Panc1 (cell line): Measurements from ENCODE around the gene RPL28. TPM values are rescaled to one million over a fixed set of nuclear protein-coding genes. Genes with fewer than 3 reads are reported as not detected.

Experiments used
- ATAC-seq: fragments of 200-7000 bp; cut with Tn5 transposase; 2 replicates; pipeline ENCODE4 v1.9.1; 2020; ENCODE audit warnings: mild to moderate bottlenecking, moderate library complexity
- BruUV-seq: library from RNA; stranded (reverse); fragments of 400-500 nt; replicated peaks from 2 replicates; lab custom pipeline; 2021; lab: Mats Ljungman, UMichigan
- CTCF ChIA-PET: fragments of 300-600 bp; sonication (Branson Sonifier 250); formaldehyde crosslinking; loops from one replicate; lab custom pipeline; 2022; ENCODE audit warnings: antibody characterized with exemption; lab: Charles Lee
- POLR2A ChIA-PET: fragments of 300-600 bp; sonication (Branson Sonifier 250); formaldehyde crosslinking; loops from one replicate; lab custom pipeline; 2022; ENCODE audit warnings: antibody characterized with exemption; lab: Charles Lee
- DNase-seq: peaks from one replicate; pipeline ENCODE4 v3.0.0-alpha.2; 2010; ENCODE audit warnings: low read depth, low spot score
- H3K27ac ChIP-seq: 2 replicates; pipeline ENCODE4 v1.5.1; 2011; ENCODE audit warnings: mild to moderate bottlenecking, low read length, inconsistent platforms
- H3K27me3 ChIP-seq: fragments of 200-500 bp; sonication (Bioruptor generic); 2 replicates; pipeline ENCODE4 v1.6.0; 2014; ENCODE audit warnings: low read length, inconsistent platforms; ENCODE audit not compliant: control insufficient read depth, insufficient read depth
- H3K36me3 ChIP-seq: fragments of 200-500 bp; sonication (Bioruptor generic); 2 replicates; pipeline ENCODE4 v1.5.1; 2014; ENCODE audit warnings: inconsistent platforms, mild to moderate bottlenecking, low read length, moderate library complexity; ENCODE audit not compliant: control insufficient read depth, insufficient read depth
- H3K4me1 ChIP-seq: 2 replicates; pipeline ENCODE4 v1.5.1; 2011; ENCODE audit warnings: inconsistent platforms, mild to moderate bottlenecking, low read length, moderate library complexity; ENCODE audit not compliant: control insufficient read depth, insufficient read depth
- H3K4me3 ChIP-seq, 2 experiments: 2 replicates each; pipeline ENCODE4 v1.5.1; 2011 to 2012; ENCODE audit warnings: low read depth in 2 of 2, low read length in 2 of 2, mild to moderate bottlenecking in 2 of 2, inconsistent platforms in 1 of 2, moderate library complexity in 1 of 2
- H3K9me3 ChIP-seq: fragments of 200-500 bp; sonication (Bioruptor generic); 2 replicates; pipeline ENCODE4 v1.5.1; 2014; ENCODE audit warnings: low read depth, mild to moderate bottlenecking, inconsistent platforms, low read length, moderate library complexity; ENCODE audit not compliant: control insufficient read depth, insufficient read depth
- POLR2AphosphoS5 ChIP-seq: IDR thresholded peaks from 2 replicates; pipeline ENCODE4 v1.6.1; 2012; ENCODE audit warnings: mild to moderate bottlenecking, low read depth, low read length, moderate library complexity
- SIN3A ChIP-seq: IDR thresholded peaks from 2 replicates; pipeline ENCODE4 v1.6.1; 2012; ENCODE audit warnings: low read depth, mild to moderate bottlenecking, low read length, moderate library complexity, borderline replicate concordance; ENCODE audit not compliant: insufficient read depth
- TCF7L2 ChIP-seq: IDR thresholded peaks from 2 replicates; pipeline ENCODE4 v1.6.1; 2011; ENCODE audit warnings: mild to moderate bottlenecking, low read depth, low read length, inconsistent platforms
- in situ Hi-C: cut with HindIII; loops from 2 replicates; pipeline ENCODE4 v1.10.0; 2016; ENCODE audit warnings: low sequenced_read_pairs, low pct_unique_long_range_greater_than_20kb
- intact Hi-C: fragments of 100-400 bp; cut with micrococcal nuclease; formaldehyde crosslinking; loops from one replicate; pipeline ENCODE4 v1.10.0; 2022; ENCODE audit not compliant: unreplicated experiment
- total RNA-seq: library from RNA; stranded (reverse); gene quantifications from one replicate; pipeline ENCODE4 v1.2.1, GENCODE V29; 2021; ENCODE audit not compliant: unreplicated experiment
- TF ChIP-seq, protein P1 (sequence below), 2 experiments: IDR thresholded peaks; 2 replicates each; pipeline ENCODE4 v1.6.1; 2011 to 2012; ENCODE audit warnings: low read depth in 2 of 2, control low read depth in 1 of 2, low read length in 1 of 2, mild to moderate bottlenecking in 1 of 2, moderate library complexity in 1 of 2; ENCODE audit not compliant: insufficient read depth in 1 of 2
- TF ChIP-seq, protein P2 (sequence below): fragments of 450-650 bp; IDR thresholded peaks from 2 replicates; pipeline ENCODE4 v1.5.1; 2017; ENCODE audit warnings: mild to moderate bottlenecking

Gene RPL28
- total RNA-seq, 1 experiment from 2014 or later, result 2,154 TPM

DNA sequence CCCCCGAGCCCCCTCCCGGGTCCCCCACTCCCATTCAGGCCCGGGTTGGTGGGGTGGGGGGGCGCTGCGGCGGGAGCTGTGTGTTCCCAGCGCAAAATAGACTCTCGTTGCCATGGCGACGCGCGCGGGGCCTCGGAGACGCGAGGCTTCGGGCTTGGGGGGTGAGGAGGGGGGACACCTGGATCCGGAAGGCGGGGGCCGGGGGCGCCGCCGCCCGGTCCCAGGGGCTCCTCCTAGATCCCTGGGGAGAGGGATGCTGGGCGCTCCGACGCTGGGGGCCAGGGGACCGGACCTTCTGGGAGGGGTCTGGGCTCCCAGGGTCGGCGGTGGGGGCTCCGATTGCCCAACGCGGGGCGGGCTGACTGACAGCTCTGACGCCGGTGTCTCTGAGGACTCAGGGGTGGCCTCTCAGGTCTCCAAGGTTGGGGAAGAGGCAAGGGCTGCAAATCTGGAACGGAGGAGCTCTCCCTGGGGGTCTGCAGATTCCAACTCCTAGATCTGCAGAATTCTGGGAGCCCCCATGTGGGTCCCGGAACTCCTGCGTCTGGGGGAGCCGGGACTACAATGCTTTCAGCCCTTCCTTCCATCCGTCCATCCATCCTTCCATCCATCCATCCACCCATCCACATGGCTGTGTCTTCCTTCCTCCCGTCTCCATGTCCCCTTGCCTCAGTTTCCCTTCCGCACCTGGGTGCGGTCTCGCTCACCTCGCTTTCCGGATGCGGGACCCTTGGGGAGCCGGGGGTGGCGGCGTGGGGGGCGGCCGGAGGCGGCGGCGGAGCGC is 66.4 kb downstream of the RPL28 start:
- no peaks in the 10 kb centered on the region for H3K9me3 ChIP-seq
- intact Hi-C loops, result no loop called here

More for the DNA sequence above, 66.4 kb downstream of the RPL28 start:
- in situ Hi-C loops, result no loop called here
- TF ChIP-seq TCF7L2 (no peak), SIN3A (no peak), POLR2AphosphoS5 (no peak; the same call in 1 of the 2 replicates)
- TF ChIP-seq, protein P1, sequence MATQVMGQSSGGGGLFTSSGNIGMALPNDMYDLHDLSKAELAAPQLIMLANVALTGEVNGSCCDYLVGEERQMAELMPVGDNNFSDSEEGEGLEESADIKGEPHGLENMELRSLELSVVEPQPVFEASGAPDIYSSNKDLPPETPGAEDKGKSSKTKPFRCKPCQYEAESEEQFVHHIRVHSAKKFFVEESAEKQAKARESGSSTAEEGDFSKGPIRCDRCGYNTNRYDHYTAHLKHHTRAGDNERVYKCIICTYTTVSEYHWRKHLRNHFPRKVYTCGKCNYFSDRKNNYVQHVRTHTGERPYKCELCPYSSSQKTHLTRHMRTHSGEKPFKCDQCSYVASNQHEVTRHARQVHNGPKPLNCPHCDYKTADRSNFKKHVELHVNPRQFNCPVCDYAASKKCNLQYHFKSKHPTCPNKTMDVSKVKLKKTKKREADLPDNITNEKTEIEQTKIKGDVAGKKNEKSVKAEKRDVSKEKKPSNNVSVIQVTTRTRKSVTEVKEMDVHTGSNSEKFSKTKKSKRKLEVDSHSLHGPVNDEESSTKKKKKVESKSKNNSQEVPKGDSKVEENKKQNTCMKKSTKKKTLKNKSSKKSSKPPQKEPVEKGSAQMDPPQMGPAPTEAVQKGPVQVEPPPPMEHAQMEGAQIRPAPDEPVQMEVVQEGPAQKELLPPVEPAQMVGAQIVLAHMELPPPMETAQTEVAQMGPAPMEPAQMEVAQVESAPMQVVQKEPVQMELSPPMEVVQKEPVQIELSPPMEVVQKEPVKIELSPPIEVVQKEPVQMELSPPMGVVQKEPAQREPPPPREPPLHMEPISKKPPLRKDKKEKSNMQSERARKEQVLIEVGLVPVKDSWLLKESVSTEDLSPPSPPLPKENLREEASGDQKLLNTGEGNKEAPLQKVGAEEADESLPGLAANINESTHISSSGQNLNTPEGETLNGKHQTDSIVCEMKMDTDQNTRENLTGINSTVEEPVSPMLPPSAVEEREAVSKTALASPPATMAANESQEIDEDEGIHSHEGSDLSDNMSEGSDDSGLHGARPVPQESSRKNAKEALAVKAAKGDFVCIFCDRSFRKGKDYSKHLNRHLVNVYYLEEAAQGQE (IDR thresholded peaks at IDR 0.05; ENCODE audit: insufficient read depth in 1 of 2, low read depth in 2 of 2, low read length in 1 of 2), result no peak
- TF ChIP-seq, protein P2, sequence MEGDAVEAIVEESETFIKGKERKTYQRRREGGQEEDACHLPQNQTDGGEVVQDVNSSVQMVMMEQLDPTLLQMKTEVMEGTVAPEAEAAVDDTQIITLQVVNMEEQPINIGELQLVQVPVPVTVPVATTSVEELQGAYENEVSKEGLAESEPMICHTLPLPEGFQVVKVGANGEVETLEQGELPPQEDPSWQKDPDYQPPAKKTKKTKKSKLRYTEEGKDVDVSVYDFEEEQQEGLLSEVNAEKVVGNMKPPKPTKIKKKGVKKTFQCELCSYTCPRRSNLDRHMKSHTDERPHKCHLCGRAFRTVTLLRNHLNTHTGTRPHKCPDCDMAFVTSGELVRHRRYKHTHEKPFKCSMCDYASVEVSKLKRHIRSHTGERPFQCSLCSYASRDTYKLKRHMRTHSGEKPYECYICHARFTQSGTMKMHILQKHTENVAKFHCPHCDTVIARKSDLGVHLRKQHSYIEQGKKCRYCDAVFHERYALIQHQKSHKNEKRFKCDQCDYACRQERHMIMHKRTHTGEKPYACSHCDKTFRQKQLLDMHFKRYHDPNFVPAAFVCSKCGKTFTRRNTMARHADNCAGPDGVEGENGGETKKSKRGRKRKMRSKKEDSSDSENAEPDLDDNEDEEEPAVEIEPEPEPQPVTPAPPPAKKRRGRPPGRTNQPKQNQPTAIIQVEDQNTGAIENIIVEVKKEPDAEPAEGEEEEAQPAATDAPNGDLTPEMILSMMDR, result no peak
- H3K36me3 ChIP-seq, result 0 out of 2 replicates have a peak, but pooled peaks cover 3% of the 10 kb centered on the region
- CTCF ChIA-PET, result interaction anchor here (0.7 kb wide), 1 partner anchor 33 kb away, joined by 3 read pairs; no protein-coding TSS in a partner anchor
- H3K27ac ChIP-seq, result no peak overlapping the region
- peaks cover 6% of the 10 kb centered on the region for H3K27me3 ChIP-seq
- DNase-seq, result no peak
- POLR2A ChIA-PET, result no interaction called here
- BruUV-seq, result no TSS peak
- H3K4me3 ChIP-seq, result peak overlapping the region in 1 of 2 experiments; percentile 46; a peak in 3 of 4 replicates
- no peak for ATAC-seq
- H3K4me1 ChIP-seq, result peaks cover 9% of the 10 kb centered on the region

Other genes starting within 250 kb of the RPL28 start
- 116 TPM for gene TNNT1, start 236.7 kb upstream of the RPL28 start, total RNA-seq
- 14.6 TPM for gene TNNI3, start 228.2 kb upstream of the RPL28 start, total RNA-seq
- gene DNAAF3, start 219.3 kb upstream of the RPL28 start, total RNA-seq, result 12.4 TPM
- 3.2 TPM for gene SYT5, start 205.6 kb upstream of the RPL28 start, total RNA-seq
- 42.8 TPM for gene PTPRH, start 176.4 kb upstream of the RPL28 start, total RNA-seq
- 14.2 TPM for gene TMEM86B, start 157.2 kb upstream of the RPL28 start, total RNA-seq
- gene PPP6R1, start 126.9 kb upstream of the RPL28 start, total RNA-seq, result 172 TPM
- gene HSPBP1, start 105.8 kb upstream of the RPL28 start, total RNA-seq, result 84.2 TPM
- gene BRSK1, start 101.9 kb upstream of the RPL28 start, total RNA-seq, result 7.9 TPM
- gene TMEM150B, start 60.6 kb upstream of the RPL28 start, total RNA-seq, result not detected
- gene KMT5C, start 46.1 kb upstream of the RPL28 start, total RNA-seq, result 30.6 TPM
- gene COX6B2, start 31.2 kb upstream of the RPL28 start, total RNA-seq, result 5.6 TPM
- not detected for gene GARIN5B, start 22.7 kb upstream of the RPL28 start, total RNA-seq
- 4.4 TPM for gene IL11, start 15.5 kb upstream of the RPL28 start, total RNA-seq
- gene TMEM190, start 9.1 kb upstream of the RPL28 start, total RNA-seq, result 0.74 TPM
- gene TMEM238, start 1.6 kb upstream of the RPL28 start, total RNA-seq, result 7.4 TPM
- gene UBE2S, start 21.9 kb downstream of the RPL28 start, total RNA-seq, result 635 TPM
- gene SHISA7, start 57.4 kb downstream of the RPL28 start, total RNA-seq, result 0.03 TPM
- 150 TPM for gene ISOC2, start 75.7 kb downstream of the RPL28 start, total RNA-seq
- not detected for gene C19orf85, start 78.8 kb downstream of the RPL28 start, total RNA-seq
- 21.7 TPM for gene ZNF628, start 90.7 kb downstream of the RPL28 start, total RNA-seq
- gene NAT14, start 99.3 kb downstream of the RPL28 start, total RNA-seq, result 93.1 TPM
- 13.0 TPM for gene SSC5D, start 102.5 kb downstream of the RPL28 start, total RNA-seq
- gene SBK2, start 151.2 kb downstream of the RPL28 start, total RNA-seq, result 0.69 TPM
- gene SBK3, start 159.6 kb downstream of the RPL28 start, total RNA-seq, result 4.0 TPM
- 39.5 TPM for gene ZNF579, start 194.9 kb downstream of the RPL28 start, total RNA-seq
- gene FIZ1, start 213.6 kb downstream of the RPL28 start, total RNA-seq, result 28.5 TPM
- gene ZNF524, start 214.4 kb downstream of the RPL28 start, total RNA-seq, result 26.4 TPM
- 25.6 TPM for gene ZNF865, start 219.7 kb downstream of the RPL28 start, total RNA-seq
- gene ZNF784, start 238.6 kb downstream of the RPL28 start, total RNA-seq, result 8.9 TPM